ENCODE measurements around the gene CXCL9.
"Not testable (repeated sequence)": the region's sequence is repeated elsewhere in the genome, so short reads cannot be mapped to it uniquely, and the experiment has no call there.

DNA sequence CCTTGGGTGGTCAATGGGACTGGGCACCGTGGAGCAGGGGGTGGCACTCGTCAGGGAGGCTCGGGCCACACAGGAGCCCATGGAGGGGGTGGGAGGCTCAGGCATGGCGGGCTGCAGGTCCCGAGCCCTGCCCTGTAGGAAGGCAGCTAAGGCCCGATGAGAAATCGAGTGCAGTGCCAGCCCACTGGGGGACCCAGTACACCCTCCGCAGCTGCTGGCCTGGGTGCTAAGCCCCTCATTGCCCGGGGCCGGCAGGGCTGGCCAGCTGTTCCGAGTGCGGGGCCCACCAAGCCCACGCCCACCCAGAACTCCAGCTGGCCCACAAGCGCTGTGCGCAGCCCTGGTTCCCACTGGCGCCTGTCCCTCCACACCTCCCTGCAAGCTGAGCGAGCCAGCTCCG, 36.0 kb upstream of the CXCL9 start:
- TF ChIP-seq, protein P1, sequence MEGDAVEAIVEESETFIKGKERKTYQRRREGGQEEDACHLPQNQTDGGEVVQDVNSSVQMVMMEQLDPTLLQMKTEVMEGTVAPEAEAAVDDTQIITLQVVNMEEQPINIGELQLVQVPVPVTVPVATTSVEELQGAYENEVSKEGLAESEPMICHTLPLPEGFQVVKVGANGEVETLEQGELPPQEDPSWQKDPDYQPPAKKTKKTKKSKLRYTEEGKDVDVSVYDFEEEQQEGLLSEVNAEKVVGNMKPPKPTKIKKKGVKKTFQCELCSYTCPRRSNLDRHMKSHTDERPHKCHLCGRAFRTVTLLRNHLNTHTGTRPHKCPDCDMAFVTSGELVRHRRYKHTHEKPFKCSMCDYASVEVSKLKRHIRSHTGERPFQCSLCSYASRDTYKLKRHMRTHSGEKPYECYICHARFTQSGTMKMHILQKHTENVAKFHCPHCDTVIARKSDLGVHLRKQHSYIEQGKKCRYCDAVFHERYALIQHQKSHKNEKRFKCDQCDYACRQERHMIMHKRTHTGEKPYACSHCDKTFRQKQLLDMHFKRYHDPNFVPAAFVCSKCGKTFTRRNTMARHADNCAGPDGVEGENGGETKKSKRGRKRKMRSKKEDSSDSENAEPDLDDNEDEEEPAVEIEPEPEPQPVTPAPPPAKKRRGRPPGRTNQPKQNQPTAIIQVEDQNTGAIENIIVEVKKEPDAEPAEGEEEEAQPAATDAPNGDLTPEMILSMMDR (IDR thresholded peaks at IDR 0.05), result not testable (repeated sequence)
- TF ChIP-seq POLR2A (IDR thresholded peaks at IDR 0.05), result not testable (repeated sequence)

Data from heart left ventricle (tissue), 13 donors.